Lung (tissue), 12 donors: ENCODE measurements around the gene HUNK. TPM values are rescaled to one million over a fixed set of nuclear protein-coding genes. Genes with fewer than 3 reads are reported as not detected.

ENCODE experiments used
- ATAC-seq: fragments of 200-7000 bp; cut with Tn5 transposase; one replicate; pipeline ENCODE4 v1.9.1; 2020; ENCODE audit warnings: moderate number of reproducible peaks; ENCODE audit not compliant: insufficient read depth, low FRiP score
- DNase-seq, 3 donors: peaks; one replicate each; pipeline ENCODE4 v3.0.0-alpha.2; 2013 to 2017
- H3K27ac ChIP-seq, 2 donors: one replicate each; pipeline ENCODE4 v1.5.1; 2013; ENCODE audit warnings: mild to moderate bottlenecking in 2 of 2, moderate library complexity in 2 of 2, control low read depth in 1 of 2, inconsistent platforms in 1 of 2, low read depth in 1 of 2, low read length in 1 of 2
- H3K27me3 ChIP-seq, 3 donors: one replicate each; pipeline ENCODE4 v1.5.1; 2013; ENCODE audit warnings: low read length in 2 of 3; ENCODE audit not compliant: control insufficient read depth in 3 of 3, insufficient read depth in 3 of 3
- H3K36me3 ChIP-seq, 4 donors: one replicate each; pipeline ENCODE4 v1.5.1; 2013; ENCODE audit warnings: low read length in 4 of 4, mild to moderate bottlenecking in 1 of 4, moderate library complexity in 1 of 4; ENCODE audit not compliant: control insufficient read depth in 4 of 4, insufficient read depth in 4 of 4
- H3K4me1 ChIP-seq, 5 donors: one replicate each; pipeline ENCODE4 v1.5.1; 2013; ENCODE audit warnings: low read length in 5 of 5, mild to moderate bottlenecking in 2 of 5, moderate library complexity in 1 of 5; ENCODE audit not compliant: control insufficient read depth in 5 of 5, insufficient read depth in 5 of 5
- H3K4me3 ChIP-seq: one replicate; pipeline ENCODE4 v1.5.1; 2013; ENCODE audit warnings: mild to moderate bottlenecking, control low read depth, moderate library complexity
- H3K9ac ChIP-seq, 2 donors: one replicate each; pipeline ENCODE4 v1.5.1; 2013; ENCODE audit warnings: low read length in 2 of 2, control low read depth in 1 of 2; ENCODE audit not compliant: insufficient read depth in 1 of 2
- H3K9me3 ChIP-seq, 4 donors: one replicate each; pipeline ENCODE4 v1.5.1; 2013; ENCODE audit warnings: low read length in 3 of 4, mild to moderate bottlenecking in 1 of 4, moderate library complexity in 1 of 4; ENCODE audit not compliant: control insufficient read depth in 4 of 4, insufficient read depth in 3 of 4
- CTCF ChIP-seq: IDR thresholded peaks from 2 replicates; pipeline ENCODE4 v1.5.1; 2012; ENCODE audit warnings: mild to moderate bottlenecking; ENCODE audit errors: control extremely low read depth, extremely low read depth
- WGBS, 2 donors: extraction: QIAGEN DNeasy Blood & Tissue Kit; methylation state at CpG; one replicate each; pipeline ENCODE4 v1.1.7; 2013; 5-methylcytosine and 5-hydroxymethylcytosine counted together
- polyA plus RNA-seq, 2 donors: library from polyadenylated mRNA; stranded (reverse); fragments of 200-250 nt; gene quantifications; one replicate each; pipeline ENCODE4 v1.2.1, GENCODE V29; 2013
- total RNA-seq, 2 donors: library from RNA; depleted of rRNA in 1 of 2; stranded (reverse); fragments of >200 nt in 1 of 2; gene quantifications; one replicate each; pipeline ENCODE4 v1.2.1, GENCODE V29; 2014 to 2021
- donor health status: control.
- donor health status: control.
- donor health status: Bipolar disorder and iron deficiency.
- donor health status: healthy.
- donor health status: DM: yes; HTN: yes; CAD: no.

HUNK gene
- total and polyA plus RNA-seq, 4 donors = 0.27 to 2.4 (median 1.4) TPM

- H3K9ac ChIP-seq = no peak overlapping the region
- 84 to 87% methylated on average over 15 of the region's 15 CpGs for WGBS, 2 donors
Measured at GRCh38 chr21:31900121-31900895, 27.5 kb downstream of the HUNK start.

GRCh38 chr21:31901315-31901714 lies 28.5 kb downstream of the HUNK start:
- no peak overlapping the region for H3K9ac ChIP-seq
- peaks cover 0 to 6% (median 0%) of the 10 kb centered on the region in 5 donors for H3K4me1 ChIP-seq
- no peak overlapping the region for H3K4me3 ChIP-seq
- 87 to 92% methylated on average over 2 of the region's 2 CpGs for WGBS, 2 donors
- no peak for TF ChIP-seq CTCF
- no peaks in the 10 kb centered on the region for H3K27me3 ChIP-seq
- ATAC-seq (no peak), DNase-seq (no peak)
- no peaks in the 10 kb centered on the region for H3K9me3 ChIP-seq
- H3K36me3 ChIP-seq = no peaks in the 10 kb centered on the region
- no peak overlapping the region for H3K27ac ChIP-seq

More at GRCh38 chr21:31900121-31900895, 27.5 kb downstream of the HUNK start:
- H3K27ac ChIP-seq = no peak overlapping the region
- DNase-seq = no peak
- H3K4me1 ChIP-seq = peaks cover 0 to 14% (median 6%) of the 10 kb centered on the region in 5 donors
- TF ChIP-seq CTCF = no peak
- no peaks in the 10 kb centered on the region for H3K36me3 ChIP-seq
- no peaks in the 10 kb centered on the region for H3K9me3 ChIP-seq
- H3K4me3 ChIP-seq = no peak overlapping the region
- H3K27me3 ChIP-seq = no peaks in the 10 kb centered on the region
- no peak for ATAC-seq

- Histone ChIP-seq H3K9me3 (no peaks in the 10 kb centered on the region), H3K4me3 (no peak overlapping the region), H3K9ac (no peak overlapping the region), H3K4me1 (peaks cover 0 to 6% (median 0%) of the 10 kb centered on the region in 5 donors), H3K27me3 (no peaks in the 10 kb centered on the region), H3K27ac (no peak overlapping the region), H3K36me3 (no peaks in the 10 kb centered on the region)
- no peak for TF ChIP-seq CTCF
- 88 to 92% methylated on average over 6 of the region's 6 CpGs for WGBS, 2 donors
- ATAC-seq (no peak), DNase-seq (no peak)
Measured at GRCh38 chr21:31902438-31902837, 29.6 kb downstream of the HUNK start.

- Histone ChIP-seq H3K9ac (no peak overlapping the region), H3K27ac (no peak overlapping the region), H3K36me3 (no peaks in the 10 kb centered on the region), H3K9me3 (no peaks in the 10 kb centered on the region), H3K4me3 (no peak overlapping the region), H3K4me1 (peaks cover 0 to 11% (median 0%) of the 10 kb centered on the region in 5 donors), H3K27me3 (no peaks in the 10 kb centered on the region)
- no peak for TF ChIP-seq CTCF
- WGBS, 2 donors = 50 to 58% methylated on average over 3 of the region's 3 CpGs
- no peak for DNase-seq
- ATAC-seq = no peak
Measured at GRCh38 chr21:31903896-31904295, 31.1 kb downstream of the HUNK start.
